Caco-2 (cell line): ENCODE measurements around the gene ETV2. TPM values are rescaled to one million over a fixed set of nuclear protein-coding genes. Genes with fewer than 3 reads are reported as not detected.

Experiments
- BruUV-seq: library from RNA; stranded (reverse); fragments of 400-500 nt; replicated peaks from 2 replicates; lab custom pipeline; 2021; lab: Mats Ljungman, UMichigan
- CTCF ChIA-PET: fragments of 300-600 bp; sonication (Branson Sonifier 250); formaldehyde crosslinking; loops from one replicate; lab custom pipeline; 2022; ENCODE audit warnings: antibody characterized with exemption; lab: Charles Lee
- POLR2A ChIA-PET: fragments of 300-600 bp; sonication (Branson Sonifier 250); formaldehyde crosslinking; loops from one replicate; lab custom pipeline; 2022; ENCODE audit warnings: antibody characterized with exemption; lab: Charles Lee
- DNase-seq, 2 experiments: peaks; one replicate each; pipeline versions ENCODE4 v3.0.0 to v3.0.0-alpha.2; 2020 to 2022
- H3K27me3 ChIP-seq: replicated peaks from 2 replicates; pipeline ENCODE4 v1.6.0; 2011; ENCODE audit warnings: low read length; ENCODE audit not compliant: control insufficient read depth, insufficient read depth
- H3K36me3 ChIP-seq: 2 replicates; pipeline ENCODE4 v1.5.1; 2011; ENCODE audit warnings: low read length; ENCODE audit not compliant: control insufficient read depth, insufficient read depth
- H3K4me1 ChIP-seq: fragments of 250-450 bp; sonication (Bioruptor Pico); 2 replicates; pipeline ENCODE4 v1.5.1; 2020; ENCODE audit warnings: mild to moderate bottlenecking
- H3K4me3 ChIP-seq: 2 replicates; pipeline ENCODE4 v1.5.1; 2011; ENCODE audit warnings: low read depth, mild to moderate bottlenecking, control low read depth, low read length
- H3K9me3 ChIP-seq: fragments of 250-450 bp; sonication (Bioruptor Pico); 2 replicates; pipeline ENCODE4 v1.5.1; 2020; ENCODE audit warnings: mild to moderate bottlenecking, moderate library complexity
- H3K27ac Mint-ChIP-seq: one replicate; pipeline ENCODE4 v1.8.0; 2022; ENCODE audit warnings: mixed read lengths; ENCODE audit not compliant: unreplicated experiment
- H3K27me3 Mint-ChIP-seq: one replicate; pipeline ENCODE4 v1.8.0; 2022; ENCODE audit warnings: mixed read lengths; ENCODE audit not compliant: insufficient read depth, unreplicated experiment
- H3K36me3 Mint-ChIP-seq: one replicate; pipeline ENCODE4 v1.8.0; 2022; ENCODE audit warnings: mild to moderate bottlenecking, mixed read lengths; ENCODE audit not compliant: insufficient read depth, unreplicated experiment
- H3K4me1 Mint-ChIP-seq: one replicate; pipeline ENCODE4 v1.8.0; 2022; ENCODE audit warnings: low read depth, mixed read lengths; ENCODE audit not compliant: unreplicated experiment
- H3K4me3 Mint-ChIP-seq: one replicate; pipeline ENCODE4 v1.8.0; 2022; ENCODE audit warnings: mild to moderate bottlenecking, moderate library complexity, mixed read lengths; ENCODE audit not compliant: unreplicated experiment
- H3K9me3 Mint-ChIP-seq: one replicate; pipeline ENCODE4 v1.8.0; 2022; ENCODE audit warnings: mixed read lengths; ENCODE audit not compliant: unreplicated experiment
- intact Hi-C: fragments of 100-400 bp; cut with micrococcal nuclease; formaldehyde crosslinking; loops from one replicate; pipeline ENCODE4 v1.10.0; 2022; ENCODE audit not compliant: unreplicated experiment
- total RNA-seq: library from RNA; stranded (reverse); gene quantifications from 2 replicates; pipeline ENCODE4 v1.2.3, GENCODE V29; 2022
- TF ChIP-seq, protein P1 (sequence below), 2 experiments: fragments of 200-600 bp in 1 of 2; IDR thresholded peaks; 1 replicate in 1 of 2; 2 replicates in 1 of 2; pipeline versions ENCODE4 v1.5.1 to v1.8.0; 2011 to 2022; ENCODE audit warnings: antibody characterized with exemption in 1 of 2, control low read depth in 1 of 2, inconsistent platforms in 1 of 2, low read depth in 1 of 2, low read length in 1 of 2, mild to moderate bottlenecking in 1 of 2, moderate library complexity in 1 of 2; ENCODE audit not compliant: insufficient read depth in 1 of 2, severe bottlenecking in 1 of 2, unreplicated experiment in 1 of 2

The ETV2 gene
- total RNA-seq, 1 experiment from 2014 or later, result 0.77 TPM

DNA sequence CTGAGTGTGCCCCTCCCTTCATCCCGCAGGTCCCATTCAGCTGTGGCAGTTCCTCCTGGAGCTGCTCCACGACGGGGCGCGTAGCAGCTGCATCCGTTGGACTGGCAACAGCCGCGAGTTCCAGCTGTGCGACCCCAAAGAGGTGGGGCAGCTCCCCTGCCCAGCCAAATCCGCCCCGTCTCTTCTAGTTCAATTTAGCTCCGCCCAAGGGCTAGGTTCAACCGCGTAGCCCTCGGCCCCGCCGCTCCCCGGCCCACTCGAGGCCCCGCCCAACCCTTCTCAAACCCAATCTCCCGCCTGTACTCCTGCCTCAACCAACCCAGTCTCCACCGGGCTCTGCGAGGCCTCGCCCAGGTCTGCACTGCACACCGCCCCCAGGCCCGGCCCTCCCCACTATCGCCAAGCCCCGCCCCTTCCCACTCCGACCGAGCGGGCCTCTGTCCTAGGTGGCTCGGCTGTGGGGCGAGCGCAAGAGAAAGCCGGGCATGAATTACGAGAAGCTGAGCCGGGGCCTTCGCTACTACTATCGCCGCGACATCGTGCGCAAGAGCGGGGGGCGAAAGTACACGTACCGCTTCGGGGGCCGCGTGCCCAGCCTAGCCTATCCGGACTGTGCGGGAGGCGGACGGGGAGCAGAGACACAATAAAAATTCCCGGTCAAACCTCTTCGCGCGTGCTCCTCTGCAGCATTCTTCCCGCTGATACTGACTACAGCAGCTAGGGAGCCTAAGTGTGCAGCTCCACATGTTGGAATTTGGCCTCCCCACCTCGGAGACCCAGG is 2.9 kb downstream of the ETV2 start:
- Mint-ChIP-seq H3K27me3 (no peaks in the 10 kb centered on the region), H3K36me3 (peaks cover 37% of the 10 kb centered on the region), H3K9me3 (no peaks in the 10 kb centered on the region), H3K27ac (peak overlapping the region; percentile 36), H3K4me3 (peak overlapping the region; percentile 74), H3K4me1 (peaks cover 12% of the 10 kb centered on the region)
- peak; percentile 96 to 98 for DNase-seq
- Histone ChIP-seq H3K4me3 (peak overlapping the region; percentile 80), H3K27me3 (no peaks in the 10 kb centered on the region), H3K36me3 (no peaks in the 10 kb centered on the region), H3K4me1 (peaks cover 26% of the 10 kb centered on the region), H3K9me3 (no peaks in the 10 kb centered on the region)
- ChIA-PET POLR2A (interaction anchor here (0.5 to 1.9 kb wide), 9 partner anchors 8 to 217 kb away, joined by 3 to 11 read pairs (median 5); partner anchors contain the start of gene LIN37), CTCF (interaction anchor here (0.6 to 1.6 kb wide), 4 partner anchors 10 to 134 kb away, joined by 3 read pairs; no protein-coding TSS in a partner anchor)
- intact Hi-C loops, result loop anchor here (2.0 to 5.0 kb wide), 3 partner anchors 16 to 97 kb away; partner anchors contain the start of genes HAUS5 and TMEM147
- BruUV-seq, result no TSS peak
- TF ChIP-seq, protein P1, sequence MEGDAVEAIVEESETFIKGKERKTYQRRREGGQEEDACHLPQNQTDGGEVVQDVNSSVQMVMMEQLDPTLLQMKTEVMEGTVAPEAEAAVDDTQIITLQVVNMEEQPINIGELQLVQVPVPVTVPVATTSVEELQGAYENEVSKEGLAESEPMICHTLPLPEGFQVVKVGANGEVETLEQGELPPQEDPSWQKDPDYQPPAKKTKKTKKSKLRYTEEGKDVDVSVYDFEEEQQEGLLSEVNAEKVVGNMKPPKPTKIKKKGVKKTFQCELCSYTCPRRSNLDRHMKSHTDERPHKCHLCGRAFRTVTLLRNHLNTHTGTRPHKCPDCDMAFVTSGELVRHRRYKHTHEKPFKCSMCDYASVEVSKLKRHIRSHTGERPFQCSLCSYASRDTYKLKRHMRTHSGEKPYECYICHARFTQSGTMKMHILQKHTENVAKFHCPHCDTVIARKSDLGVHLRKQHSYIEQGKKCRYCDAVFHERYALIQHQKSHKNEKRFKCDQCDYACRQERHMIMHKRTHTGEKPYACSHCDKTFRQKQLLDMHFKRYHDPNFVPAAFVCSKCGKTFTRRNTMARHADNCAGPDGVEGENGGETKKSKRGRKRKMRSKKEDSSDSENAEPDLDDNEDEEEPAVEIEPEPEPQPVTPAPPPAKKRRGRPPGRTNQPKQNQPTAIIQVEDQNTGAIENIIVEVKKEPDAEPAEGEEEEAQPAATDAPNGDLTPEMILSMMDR (IDR thresholded peaks at IDR 0.05; ENCODE audit: insufficient read depth in 1 of 2, low read depth in 1 of 2, low read length in 1 of 2, severe bottlenecking in 1 of 2, unreplicated experiment in 1 of 2), result no peak

DNA sequence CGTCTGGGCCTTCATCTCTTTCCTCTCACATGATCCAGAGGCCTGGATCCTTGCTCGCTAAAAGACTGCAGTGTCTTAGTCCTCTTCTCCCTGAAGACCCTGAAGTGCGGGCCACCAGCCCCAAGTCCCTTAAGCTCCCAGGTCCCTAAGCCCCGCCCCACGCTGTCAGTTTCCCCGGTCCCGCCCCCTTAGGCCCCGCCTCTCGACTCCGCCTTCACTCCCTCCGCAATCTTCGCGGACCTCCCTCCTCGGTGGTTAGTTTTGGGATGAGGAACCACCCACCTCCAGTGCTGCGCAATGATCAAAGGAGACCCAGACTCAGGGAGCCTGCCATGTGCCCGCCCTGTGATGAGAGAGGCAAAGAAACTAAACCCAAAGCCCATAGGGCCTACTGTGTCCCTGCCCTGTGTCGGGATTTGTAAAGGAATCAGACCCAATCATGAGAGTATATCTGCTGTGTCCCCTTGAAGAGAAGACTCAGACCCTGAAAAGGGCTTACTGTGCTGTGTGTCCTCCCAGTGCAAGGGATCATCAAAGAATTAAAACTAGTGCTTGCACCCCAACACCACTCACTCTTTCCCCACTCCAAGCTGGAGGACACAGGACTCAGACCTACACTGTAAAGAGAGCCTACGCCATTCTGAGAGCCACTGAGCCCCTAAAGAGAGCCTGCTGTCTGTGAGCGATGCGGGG is 3.6 kb downstream of the ETV2 start:
- ChIA-PET POLR2A (interaction anchor here (0.6 to 1.9 kb wide), 5 partner anchors 16 to 218 kb away, joined by 4 to 11 read pairs (median 5); no protein-coding TSS in a partner anchor), CTCF (interaction anchor here (1.2 to 1.6 kb wide), 2 partner anchors 10 to 57 kb away, joined by 3 read pairs; no protein-coding TSS in a partner anchor)
- intact Hi-C loops, result loop anchor here (2.0 to 5.0 kb wide), 5 partner anchors 16 to 112 kb away; partner anchors contain the start of genes HAUS5, HSPB6, KMT2B and PROSER3
- TF ChIP-seq, protein P1 (IDR thresholded peaks at IDR 0.05; ENCODE audit: insufficient read depth in 1 of 2, low read depth in 1 of 2, low read length in 1 of 2, severe bottlenecking in 1 of 2, unreplicated experiment in 1 of 2), result no peak
- Histone ChIP-seq H3K36me3 (no peaks in the 10 kb centered on the region), H3K4me1 (peaks cover 26% of the 10 kb centered on the region), H3K9me3 (no peaks in the 10 kb centered on the region), H3K4me3 (peak overlapping the region; percentile 80), H3K27me3 (no peaks in the 10 kb centered on the region)
- H3K9me3 Mint-ChIP-seq, result no peaks in the 10 kb centered on the region
- H3K36me3 Mint-ChIP-seq, result peaks cover 40% of the 10 kb centered on the region
- peaks cover 12% of the 10 kb centered on the region for H3K4me1 Mint-ChIP-seq
- no TSS peak for BruUV-seq
- H3K4me3 Mint-ChIP-seq, result peak overlapping the region; percentile 74
- peak; percentile 82 to 85 for DNase-seq
- no peaks in the 10 kb centered on the region for H3K27me3 Mint-ChIP-seq
- peak overlapping the region; percentile 36 for H3K27ac Mint-ChIP-seq
